GM06990 (cell line): ENCODE measurements around the gene GDAP2.

Source experiments
- DNase-seq: peaks from one replicate; pipeline ENCODE4 v3.0.0-alpha.2; 2011; ENCODE audit not compliant: insufficient read length; ENCODE audit errors: extremely low read depth
- H3K27me3 ChIP-seq: replicated peaks from 2 replicates; pipeline ENCODE4 v1.6.0; 2011; ENCODE audit warnings: low read length; ENCODE audit not compliant: control insufficient read depth, insufficient read depth
- H3K36me3 ChIP-seq: 2 replicates; pipeline ENCODE4 v1.5.1; 2011; ENCODE audit warnings: low read length; ENCODE audit not compliant: control insufficient read depth, insufficient read depth
- H3K4me3 ChIP-seq: replicated peaks from 2 replicates; pipeline ENCODE4 v1.5.1; 2011; ENCODE audit warnings: low read depth, mild to moderate bottlenecking, control low read depth, low read length
- TF ChIP-seq, protein P1 (sequence below): IDR thresholded peaks from 2 replicates; pipeline ENCODE4 v1.5.1; 2011; ENCODE audit warnings: low read length, control low read depth, mild to moderate bottlenecking, inconsistent platforms; ENCODE audit not compliant: insufficient read depth, poor library complexity, severe bottlenecking

Gene GDAP2

DNA sequence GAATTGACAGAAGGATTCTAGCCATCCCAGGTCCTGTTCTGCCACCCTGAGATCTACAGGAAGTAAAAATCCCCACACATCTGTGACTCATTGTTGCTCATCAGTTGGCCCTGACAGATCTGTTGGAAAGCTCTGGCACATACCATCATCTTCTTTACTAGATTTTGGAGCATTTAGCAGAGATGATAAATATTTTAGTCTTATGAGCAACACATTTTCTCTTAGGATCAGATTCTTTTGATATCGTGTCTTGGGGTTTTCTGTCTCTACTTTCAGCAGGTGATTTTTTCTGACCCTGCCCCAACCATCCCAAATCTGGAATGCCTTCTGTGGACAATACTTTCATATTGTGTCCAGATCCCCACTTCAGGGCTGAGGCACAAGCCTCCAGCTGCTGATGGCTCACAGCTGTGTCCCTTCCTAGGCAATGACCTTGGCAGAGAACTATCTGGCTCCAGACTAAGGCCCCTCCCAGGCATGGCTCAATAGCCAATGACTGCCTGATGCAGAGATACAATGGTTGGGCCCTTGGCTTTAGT is 102.8 kb downstream of the GDAP2 start:
- H3K36me3 ChIP-seq = no peaks in the 10 kb centered on the region
- H3K27me3 ChIP-seq = no peaks in the 10 kb centered on the region; the same call in 1 of the 2 replicates
- TF ChIP-seq, protein P1, sequence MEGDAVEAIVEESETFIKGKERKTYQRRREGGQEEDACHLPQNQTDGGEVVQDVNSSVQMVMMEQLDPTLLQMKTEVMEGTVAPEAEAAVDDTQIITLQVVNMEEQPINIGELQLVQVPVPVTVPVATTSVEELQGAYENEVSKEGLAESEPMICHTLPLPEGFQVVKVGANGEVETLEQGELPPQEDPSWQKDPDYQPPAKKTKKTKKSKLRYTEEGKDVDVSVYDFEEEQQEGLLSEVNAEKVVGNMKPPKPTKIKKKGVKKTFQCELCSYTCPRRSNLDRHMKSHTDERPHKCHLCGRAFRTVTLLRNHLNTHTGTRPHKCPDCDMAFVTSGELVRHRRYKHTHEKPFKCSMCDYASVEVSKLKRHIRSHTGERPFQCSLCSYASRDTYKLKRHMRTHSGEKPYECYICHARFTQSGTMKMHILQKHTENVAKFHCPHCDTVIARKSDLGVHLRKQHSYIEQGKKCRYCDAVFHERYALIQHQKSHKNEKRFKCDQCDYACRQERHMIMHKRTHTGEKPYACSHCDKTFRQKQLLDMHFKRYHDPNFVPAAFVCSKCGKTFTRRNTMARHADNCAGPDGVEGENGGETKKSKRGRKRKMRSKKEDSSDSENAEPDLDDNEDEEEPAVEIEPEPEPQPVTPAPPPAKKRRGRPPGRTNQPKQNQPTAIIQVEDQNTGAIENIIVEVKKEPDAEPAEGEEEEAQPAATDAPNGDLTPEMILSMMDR = no peak
- no peak for DNase-seq
- no peak overlapping the region for H3K4me3 ChIP-seq

DNA sequence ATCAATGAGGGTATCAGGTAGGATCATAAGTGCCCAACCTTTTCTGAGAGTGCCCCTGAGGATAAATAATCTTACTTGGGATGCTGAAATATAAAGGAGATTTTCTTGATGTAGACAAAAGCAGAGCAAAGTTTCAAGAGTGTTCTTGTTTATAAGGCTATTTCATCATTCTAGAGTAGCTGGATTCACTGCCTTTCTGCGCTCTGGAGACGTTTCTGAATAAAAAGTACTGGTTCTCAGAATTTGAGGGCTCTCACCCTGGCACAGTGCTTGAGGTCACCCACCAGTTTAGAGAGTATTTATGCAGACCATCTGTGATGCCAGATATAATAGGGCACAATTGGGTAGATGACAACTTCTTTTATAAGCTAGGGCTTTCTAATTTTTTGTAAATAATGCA is 103.3 kb downstream of the GDAP2 start:
- no peaks in the 10 kb centered on the region for H3K36me3 ChIP-seq
- TF ChIP-seq, protein P1 = no peak
- no peak for DNase-seq
- no peaks in the 10 kb centered on the region; the same call in 1 of the 2 replicates for H3K27me3 ChIP-seq
- H3K4me3 ChIP-seq = no peak overlapping the region

DNA sequence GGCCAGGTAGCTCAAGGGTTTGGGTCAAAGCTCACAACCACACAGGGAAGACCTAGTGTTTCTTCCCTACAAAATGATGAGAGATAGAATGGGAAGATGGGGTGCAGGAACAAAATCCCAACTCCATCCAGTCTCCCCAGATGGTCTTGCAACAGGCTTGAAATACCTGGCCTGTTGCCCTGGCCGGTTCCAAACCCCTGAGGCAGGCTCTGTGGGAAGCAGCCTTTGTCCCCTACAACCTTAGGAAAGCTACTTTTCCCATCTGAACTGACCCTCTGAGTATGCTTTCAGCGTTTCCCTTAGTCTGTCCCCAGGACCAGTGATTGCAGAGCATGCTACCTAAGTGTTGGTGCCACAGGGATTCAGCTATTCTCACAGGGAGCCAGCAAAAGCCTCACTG is 104.0 kb downstream of the GDAP2 start:
- no peak for DNase-seq
- TF ChIP-seq, protein P1 = no peak
- no peak overlapping the region for H3K4me3 ChIP-seq
- no peaks in the 10 kb centered on the region for H3K36me3 ChIP-seq
- no peaks in the 10 kb centered on the region; the same call in 1 of the 2 replicates for H3K27me3 ChIP-seq

DNA sequence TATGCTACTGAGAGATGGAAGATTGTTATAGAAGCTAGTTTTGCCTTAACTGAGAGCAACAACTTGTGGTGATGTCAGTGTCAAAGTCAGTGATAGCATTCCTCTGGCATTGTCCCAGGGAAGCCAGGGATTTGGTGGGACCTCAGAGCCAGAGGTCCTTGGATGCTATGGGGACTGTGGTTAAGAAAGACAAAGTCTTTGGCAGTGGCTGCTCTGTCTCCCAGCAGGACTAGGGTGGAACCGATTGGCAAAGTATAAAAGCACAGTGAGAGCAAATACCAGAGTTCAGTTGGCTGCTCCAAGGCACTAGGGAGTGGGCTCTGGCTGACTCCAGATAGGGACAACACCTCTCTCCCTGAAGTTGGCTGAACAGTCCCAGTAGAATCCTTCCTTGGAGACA is 104.8 kb downstream of the GDAP2 start:
- no peaks in the 10 kb centered on the region for H3K36me3 ChIP-seq
- no peak for DNase-seq
- TF ChIP-seq, protein P1 = no peak
- no peaks in the 10 kb centered on the region; the same call in 1 of the 2 replicates for H3K27me3 ChIP-seq
- no peak overlapping the region for H3K4me3 ChIP-seq

DNA sequence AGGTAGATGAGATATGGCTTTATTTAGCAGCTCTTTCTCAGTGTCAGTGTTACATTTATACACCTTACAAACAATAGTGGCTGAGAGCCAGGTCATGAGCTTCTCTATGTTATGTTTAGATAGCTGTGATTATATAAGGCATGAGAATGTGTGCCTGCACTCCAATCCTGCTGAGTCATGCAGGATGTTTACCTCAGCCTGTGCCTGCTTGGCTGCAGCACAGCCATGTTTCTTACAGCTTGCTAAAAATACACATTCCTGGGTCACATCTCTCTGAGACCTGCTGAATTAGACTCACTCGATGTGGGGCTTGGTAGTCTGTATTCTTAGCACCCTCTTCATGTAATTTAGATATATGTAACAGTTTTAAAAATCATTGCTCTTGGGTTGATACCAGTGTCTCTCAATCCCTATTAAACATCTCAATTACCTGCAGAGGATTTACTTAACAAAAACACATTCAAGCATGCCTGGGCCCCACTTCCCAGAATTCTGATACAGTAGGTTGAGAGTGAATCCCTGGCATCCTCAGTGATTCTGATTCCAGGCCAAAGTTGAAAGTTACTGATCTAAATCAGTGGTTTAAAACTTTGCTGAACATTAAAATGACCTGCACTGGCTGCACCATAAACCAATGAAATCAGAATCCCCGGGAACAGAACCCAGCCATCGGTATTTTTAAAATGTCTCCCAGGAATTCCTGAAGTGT is 107.5 kb downstream of the GDAP2 start:
- no peaks in the 10 kb centered on the region; the same call in 1 of the 2 replicates for H3K27me3 ChIP-seq
- TF ChIP-seq, protein P1 = no peak
- H3K36me3 ChIP-seq = no peaks in the 10 kb centered on the region
- H3K4me3 ChIP-seq = no peak overlapping the region
- DNase-seq = no peak
